Fibroblast of the conjunctiva (primary cell): ENCODE measurements around the gene COLEC12.

ENCODE experiments used
- DNase-seq: peaks from one replicate; pipeline ENCODE4 v3.0.0-alpha.2; 2010; ENCODE audit warnings: low read depth

COLEC12 gene

DNA sequence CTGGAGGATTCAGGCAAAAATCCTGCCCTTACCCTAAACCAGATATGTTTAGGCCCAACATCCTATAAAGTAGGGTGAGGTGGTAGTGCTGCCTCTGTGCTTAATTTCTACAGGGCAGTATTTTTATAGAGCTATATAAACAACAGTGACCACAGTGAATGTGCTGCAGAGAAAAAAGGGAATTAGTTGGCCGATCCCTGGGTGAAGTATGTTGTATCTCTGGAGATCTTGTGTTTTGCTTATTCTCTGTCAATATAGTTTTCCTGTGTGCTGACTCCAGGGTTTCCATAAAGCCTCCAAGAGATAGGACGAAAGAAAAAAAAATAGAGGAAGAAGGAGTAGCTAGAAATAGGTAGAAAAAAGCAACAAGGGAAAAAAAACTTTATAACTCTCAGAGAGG is 143.7 kb downstream of the COLEC12 start:
- no peak for DNase-seq

DNA sequence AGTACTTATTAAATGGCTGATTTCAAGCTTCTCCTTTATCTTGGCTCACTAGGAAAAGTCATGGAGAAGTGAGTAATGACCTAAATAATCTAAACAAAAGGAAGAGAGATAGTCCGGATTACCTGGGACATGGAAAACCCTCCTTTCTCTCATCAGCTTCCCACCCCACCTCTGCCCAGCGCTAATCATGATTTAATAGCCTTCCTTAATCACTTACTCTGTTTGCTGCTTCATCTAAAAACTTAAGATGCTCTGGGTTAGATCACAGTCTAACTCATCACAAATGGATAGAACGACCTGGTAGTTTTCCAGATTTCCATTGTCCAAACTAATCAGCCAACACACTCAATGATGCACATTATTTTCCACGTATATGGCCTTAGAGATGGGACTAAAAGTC is 144.8 kb downstream of the COLEC12 start:
- no peak for DNase-seq

DNA sequence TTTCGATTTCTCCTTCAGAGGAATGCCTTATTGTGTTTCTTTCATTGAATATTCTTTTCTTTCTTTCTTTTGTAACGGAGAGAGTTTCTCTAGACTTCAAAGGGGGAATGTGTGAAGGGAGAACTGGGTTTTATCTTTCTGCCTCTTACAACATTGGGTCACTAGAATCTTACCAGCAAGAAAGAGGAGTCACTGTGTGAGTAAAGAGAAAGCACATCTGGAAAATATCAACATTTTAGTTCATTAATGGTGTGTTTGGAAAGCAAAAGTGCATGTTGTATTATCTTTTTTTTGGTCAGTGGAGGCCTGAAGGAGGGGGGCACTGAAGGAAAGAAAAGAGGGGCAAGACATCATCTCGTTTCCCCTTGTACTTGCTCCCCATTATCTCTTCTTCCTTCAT is 146.0 kb downstream of the COLEC12 start:
- DNase-seq: no peak

DNA sequence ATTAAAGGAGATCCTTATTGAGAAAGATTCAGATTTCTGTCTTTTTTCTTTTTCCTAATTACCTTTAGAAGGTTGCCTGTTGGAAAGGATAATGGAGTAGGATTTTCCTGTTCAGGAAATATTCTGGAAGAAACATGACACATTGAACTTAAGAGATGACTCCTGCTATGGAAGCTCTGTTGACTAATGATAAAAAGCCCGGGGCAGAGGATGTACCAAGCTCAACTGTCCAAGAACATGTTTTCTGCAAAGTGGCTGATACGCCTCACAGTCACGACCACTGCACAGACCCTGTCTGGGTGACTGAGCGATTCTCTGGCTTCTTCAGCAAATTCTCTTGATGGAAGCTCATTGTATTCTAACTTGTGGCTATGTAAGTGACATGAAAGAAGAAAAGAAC is 146.5 kb downstream of the COLEC12 start:
- no peak for DNase-seq

GRCh38 chr18:352438-352837 is 148.1 kb downstream of the COLEC12 start:
- no peak for DNase-seq

GRCh38 chr18:350953-351572 is 149.4 kb downstream of the COLEC12 start:
- no peak for DNase-seq

DNA sequence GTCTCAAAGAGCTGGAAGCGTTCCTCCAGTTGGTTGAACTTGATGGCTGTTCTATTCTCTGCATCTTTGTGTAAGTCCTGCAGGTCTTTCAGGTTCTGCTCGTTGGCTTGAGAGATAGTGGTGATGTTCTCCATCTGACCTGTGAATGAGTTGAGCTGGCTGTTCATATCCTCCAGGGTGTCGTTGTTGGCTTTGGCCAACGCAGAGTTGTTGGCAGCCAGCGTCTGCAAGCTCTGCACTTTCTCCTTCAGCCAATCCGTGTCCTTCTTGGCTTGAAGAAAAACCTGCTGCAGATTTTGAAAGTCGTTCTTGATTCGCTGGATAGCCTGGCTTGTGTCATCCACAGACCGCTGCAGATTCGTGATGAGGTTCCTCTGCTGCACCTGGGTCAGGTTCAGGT is 153.9 kb downstream of the COLEC12 start:
- DNase-seq: no peak

GRCh38 chr18:341102-341501 is 159.4 kb downstream of the COLEC12 start:
- DNase-seq: no peak

- no peak for DNase-seq
Observed at GRCh38 chr18:340044-340443, 160.5 kb downstream of the COLEC12 start.

DNA sequence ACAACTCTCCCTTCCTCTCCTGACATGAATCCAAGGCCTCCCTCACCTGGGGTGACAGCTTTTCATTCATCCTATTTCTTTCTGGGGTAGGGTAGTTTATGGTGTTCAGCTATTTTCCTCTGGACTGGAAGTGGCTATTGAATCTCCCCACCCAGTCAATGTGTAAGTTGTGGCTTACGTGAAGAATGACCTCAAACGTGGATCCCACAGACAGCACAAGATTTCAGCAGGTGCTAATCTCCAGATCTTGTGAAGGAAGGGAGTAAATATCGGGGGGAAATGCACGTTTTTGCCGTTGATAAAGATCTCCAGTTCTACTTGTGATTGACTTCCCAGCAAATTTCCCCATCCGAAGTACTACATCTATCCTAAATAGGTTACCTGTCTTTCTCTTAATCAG is 161.3 kb downstream of the COLEC12 start:
- DNase-seq: no peak

DNA sequence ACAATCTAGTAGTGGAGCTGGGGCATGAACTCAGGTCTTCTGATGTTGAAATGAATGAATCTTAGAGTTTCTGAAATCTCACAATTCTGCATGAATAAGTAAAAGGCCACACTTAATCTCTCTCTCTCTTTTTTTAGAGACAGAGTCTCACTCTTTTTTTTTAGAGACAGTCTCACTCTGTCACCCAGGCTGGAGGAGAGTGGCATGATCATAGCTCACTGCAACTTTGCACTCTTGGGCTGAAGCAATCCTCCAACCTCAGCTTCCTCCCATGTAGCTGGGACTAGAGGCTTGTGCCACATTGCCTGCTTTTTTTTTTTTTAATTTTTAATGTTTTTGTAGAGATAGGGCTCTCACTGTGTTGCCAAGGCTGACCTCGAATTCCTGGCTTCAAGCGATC is 163.8 kb downstream of the COLEC12 start:
- no peak for DNase-seq

DNA sequence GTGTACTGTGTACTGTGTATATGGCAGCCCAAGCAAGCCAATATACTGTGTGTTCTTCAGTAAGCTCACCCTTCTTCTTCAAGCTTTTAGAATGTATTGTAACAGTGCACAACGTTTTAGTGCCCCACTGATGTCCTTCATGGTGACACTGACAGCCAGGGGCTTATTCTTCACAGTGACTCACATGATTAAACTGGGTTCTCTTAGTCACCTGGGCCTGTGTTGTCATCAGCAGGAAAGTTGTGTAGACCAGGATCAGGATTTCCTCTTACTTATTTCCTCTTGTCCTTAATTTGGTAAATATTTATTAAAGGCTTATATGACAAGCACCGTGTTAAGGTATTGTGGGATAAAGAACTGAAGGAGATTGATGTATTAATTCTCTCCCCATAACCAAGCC is 164.8 kb downstream of the COLEC12 start:
- DNase-seq: no peak

DNA sequence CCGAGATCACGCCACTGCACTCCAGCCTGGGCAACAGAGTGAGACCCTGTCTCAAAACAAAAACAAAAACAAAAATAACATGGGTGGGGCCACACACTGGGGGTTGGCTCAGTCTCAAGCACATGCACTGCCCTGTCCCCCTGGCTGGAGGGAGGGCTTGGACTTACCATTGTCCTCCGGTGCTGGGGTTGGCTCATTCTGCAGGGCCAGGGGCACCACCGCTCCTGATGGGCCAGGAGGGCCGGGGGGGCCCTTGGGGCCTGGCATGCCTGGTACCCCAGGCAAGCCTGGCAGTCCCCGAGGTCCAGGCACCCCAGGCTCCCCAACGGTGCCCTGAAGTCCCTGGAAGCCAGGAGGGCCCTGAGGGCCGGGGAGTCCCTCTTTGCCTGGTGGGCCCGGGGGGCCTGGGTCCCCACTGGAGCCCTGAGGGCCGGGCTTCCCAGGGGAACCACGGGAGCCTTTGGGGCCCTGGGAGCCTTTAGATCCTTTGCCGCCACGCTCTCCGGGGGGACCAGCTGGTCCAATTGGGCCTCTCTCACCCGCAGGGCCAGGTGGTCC is 165.8 kb downstream of the COLEC12 start:
- DNase-seq: no peak

DNA sequence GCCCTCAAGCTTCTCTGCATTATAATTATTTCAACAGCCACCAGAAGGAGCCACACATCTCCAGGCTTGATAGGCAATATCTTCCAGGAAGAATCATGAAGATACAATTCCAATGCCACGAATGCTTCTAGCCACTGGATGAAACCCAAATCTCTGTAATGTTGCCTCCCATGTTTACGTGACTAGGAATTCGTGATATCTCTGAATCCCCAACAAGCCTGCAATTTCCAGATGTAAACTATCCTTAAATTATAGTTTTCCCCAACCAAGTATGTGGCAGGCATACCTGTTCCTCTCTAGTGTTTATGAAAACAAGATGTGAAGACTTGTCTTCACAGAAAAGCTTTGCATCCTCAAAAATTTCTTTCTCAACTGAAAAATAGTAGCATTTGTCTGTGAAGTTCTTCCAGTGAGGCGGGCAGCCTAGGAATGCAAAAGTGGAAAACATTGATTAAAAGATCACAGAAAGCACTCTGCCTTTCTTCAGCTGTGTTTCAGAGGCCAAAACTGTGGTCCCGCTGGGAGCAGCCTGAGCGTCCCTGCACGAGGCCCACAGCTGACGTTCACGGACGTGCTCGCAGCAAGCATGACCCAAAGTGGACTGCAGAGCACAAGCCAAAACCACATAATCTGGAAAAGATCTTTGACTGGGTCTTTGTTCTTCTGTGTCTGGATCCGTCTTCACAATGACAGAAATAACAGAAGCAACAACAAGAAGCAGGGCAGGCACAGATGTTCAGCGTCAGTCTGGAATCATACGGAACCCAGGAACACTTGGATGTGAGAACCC is 167.6 kb downstream of the COLEC12 start:
- no peak for DNase-seq

DNA sequence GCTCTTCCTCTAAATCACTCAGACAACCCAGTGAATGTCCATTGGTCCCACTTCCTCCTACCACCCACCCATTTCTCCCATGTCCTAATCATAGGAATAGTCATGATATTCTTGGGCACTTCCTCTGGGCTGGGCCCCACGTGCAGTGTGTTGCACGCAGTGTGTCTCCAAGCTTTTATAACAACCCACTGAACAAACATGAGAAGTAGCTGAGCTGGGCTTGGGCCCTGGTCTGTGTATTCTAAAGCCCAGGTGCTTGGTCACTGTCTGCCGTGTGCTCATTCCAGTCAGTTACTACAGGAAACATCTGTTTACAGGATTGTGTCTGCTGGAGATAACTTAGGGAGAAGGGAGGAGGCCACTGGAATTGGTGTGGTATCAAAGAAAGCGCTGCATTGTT is 168.5 kb downstream of the COLEC12 start:
- no peak for DNase-seq

- no peak for DNase-seq
Observed at GRCh38 chr18:331221-331821, 169.2 kb downstream of the COLEC12 start.

- DNase-seq: no peak
Observed at GRCh38 chr18:328928-329327, 171.6 kb downstream of the COLEC12 start.

DNA sequence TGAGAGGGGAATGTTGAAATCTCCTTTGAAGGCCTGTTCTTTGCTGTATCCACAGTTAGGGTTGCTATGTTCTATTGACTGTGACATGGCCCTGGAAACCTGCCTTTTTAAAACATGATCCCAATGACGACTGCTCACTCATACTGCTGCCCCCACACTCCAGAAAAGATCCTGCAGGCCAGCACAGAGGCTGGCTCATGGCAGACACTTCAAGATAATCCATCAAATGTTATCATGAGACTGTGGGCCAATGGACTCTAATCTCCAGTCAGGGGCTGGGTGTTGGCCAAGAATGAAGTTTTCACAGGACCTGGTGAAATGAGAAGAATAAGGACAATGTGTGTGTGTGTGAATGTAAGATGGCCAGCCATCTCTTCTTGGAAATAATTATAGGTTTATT is 173.7 kb downstream of the COLEC12 start:
- DNase-seq: no peak

- no peak for DNase-seq
Observed at GRCh38 chr18:323253-323622, 177.3 kb downstream of the COLEC12 start.

GRCh38 chr18:321865-322467 is 178.5 kb downstream of the COLEC12 start:
- no peak for DNase-seq

DNA sequence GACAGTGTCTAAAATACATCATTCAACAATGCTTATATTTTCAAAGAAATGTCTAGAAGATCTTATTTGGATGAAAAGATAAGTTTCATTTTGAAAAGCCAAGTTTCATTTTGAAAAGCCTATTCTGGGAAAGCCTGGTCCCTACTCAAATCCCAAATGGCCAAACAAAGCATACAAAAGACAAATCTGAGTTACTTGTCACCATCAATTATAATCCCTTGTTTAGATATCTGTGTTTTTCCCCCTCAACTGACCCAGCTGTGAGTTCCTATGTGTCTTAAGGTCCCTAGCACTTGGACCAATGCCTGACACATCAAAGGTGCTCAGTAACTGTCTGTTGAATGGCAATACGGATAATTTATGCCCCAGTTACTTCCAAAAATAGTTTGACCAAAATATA is 180.3 kb downstream of the COLEC12 start:
- DNase-seq: no peak

DNA sequence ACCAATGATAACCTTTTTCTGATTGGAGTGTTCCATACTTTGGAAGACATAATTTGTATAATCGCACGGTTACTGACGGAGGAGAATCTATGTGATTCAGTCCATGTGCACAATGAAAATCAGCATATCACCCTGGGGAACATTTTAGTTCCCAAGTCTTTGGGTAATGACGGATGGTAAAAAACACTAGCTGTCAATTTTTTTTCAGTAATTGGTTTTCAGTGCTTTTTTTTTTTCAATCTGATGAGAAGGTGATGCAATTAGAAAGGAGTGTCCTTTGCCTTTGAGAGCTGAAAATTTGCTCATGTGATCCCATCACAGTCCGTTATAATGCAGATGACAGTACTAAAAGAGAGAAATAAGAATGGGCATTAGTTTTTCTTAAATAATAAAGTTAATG is 180.8 kb downstream of the COLEC12 start:
- DNase-seq: no peak

GRCh38 chr18:318791-319291 is 181.7 kb downstream of the COLEC12 start:
- DNase-seq: no peak
